ENCODE results near the gene DHRS4. TPM values are rescaled to one million over a fixed set of nuclear protein-coding genes. Genes with fewer than 3 reads are reported as not detected.
"Not testable (repeated sequence)": the region's sequence is repeated elsewhere in the genome, so short reads cannot be mapped to it uniquely, and the experiment has no call there.

Gene DHRS4
- total and polyA plus RNA-seq, 2 of the 13 experiments (the other 11 are each of a cell fraction or from before 2014, with no cell fraction given) = 23.9 to 45.1 TPM

GRCh38 chr14:23996825-23997224 is 43.3 kb downstream of the DHRS4 start:
- BruUV-seq (replicated peaks) = not testable (repeated sequence)

GRCh38 chr14:23999640-24000039 is 46.1 kb downstream of the DHRS4 start:
- intact Hi-C loops (cut with micrococcal nuclease; ENCODE audit: unreplicated experiment); H3K9ac ChIP-seq (ENCODE audit: insufficient read depth, low read depth, low read length); H3K4me3 ChIP-seq (replicated peaks in 1 of 3; ENCODE audit: insufficient read depth in 1 of 3, low read depth in 2 of 3, low read length in 3 of 3); H3K4me2 ChIP-seq (ENCODE audit: low read depth, low read length); BruUV-seq (replicated peaks); H3K79me2 ChIP-seq (ENCODE audit: insufficient read depth, low read length); CTCF ChIA-PET (ENCODE audit: low intra/inter-chr PET ratio, low total read pairs); H3K9me3 ChIP-seq (ENCODE audit: low read length); H3K27ac ChIP-seq (ENCODE audit: extremely low read length, insufficient read depth, low read length); H3K36me3 ChIP-seq (replicated peaks in 1 of 2; ENCODE audit: control insufficient read depth in 1 of 2, insufficient read depth in 2 of 2, low read length in 2 of 2); H2AFZ ChIP-seq (ENCODE audit: low read length); DNase-seq (ENCODE audit: low spot score); H3K4me1 ChIP-seq (ENCODE audit: insufficient read depth, low read length); H3K27me3 ChIP-seq (ENCODE audit: control insufficient read depth in 1 of 2, insufficient read depth in 2 of 2, low read length in 2 of 2); FAIRE-seq; in situ Hi-C loops (cut with HindIII; ENCODE audit: extremely low pct_ligation_motif_present, low pct_unique_long_range_greater_than_20kb); POLR2A ChIA-PET; H4K20me1 ChIP-seq (ENCODE audit: insufficient read depth, low read length); ATAC-seq: not testable (repeated sequence)
- WGBS (ENCODE audit: low lambda C conversion rate) = 57% methylated on average over 3 of the region's 5 CpGs

More at GRCh38 chr14:23996825-23997224, 43.3 kb downstream of the DHRS4 start:
- 49% methylated on average over 1 of the region's 2 CpGs for whole genome bisulfite sequencing (ENCODE audit: low lambda C conversion rate)
- H3K9me3 ChIP-seq (ENCODE audit: low read length); H3K36me3 ChIP-seq (replicated peaks in 1 of 2; ENCODE audit: control insufficient read depth in 1 of 2, insufficient read depth in 2 of 2, low read length in 2 of 2); H3K79me2 ChIP-seq (ENCODE audit: insufficient read depth, low read length); in situ Hi-C loops (cut with HindIII; ENCODE audit: extremely low pct_ligation_motif_present, low pct_unique_long_range_greater_than_20kb); FAIRE-seq; H4K20me1 ChIP-seq (ENCODE audit: insufficient read depth, low read length); H3K4me3 ChIP-seq (replicated peaks in 1 of 3; ENCODE audit: insufficient read depth in 1 of 3, low read depth in 2 of 3, low read length in 3 of 3); intact Hi-C loops (cut with micrococcal nuclease; ENCODE audit: unreplicated experiment); DNase-seq (ENCODE audit: low spot score); CTCF ChIA-PET (ENCODE audit: low intra/inter-chr PET ratio, low total read pairs); H3K4me2 ChIP-seq (ENCODE audit: low read depth, low read length); POLR2A ChIA-PET; H3K27me3 ChIP-seq (ENCODE audit: control insufficient read depth in 1 of 2, insufficient read depth in 2 of 2, low read length in 2 of 2); H3K9ac ChIP-seq (ENCODE audit: insufficient read depth, low read depth, low read length); ATAC-seq; H2AFZ ChIP-seq (ENCODE audit: low read length); H3K27ac ChIP-seq (ENCODE audit: extremely low read length, insufficient read depth, low read length); H3K4me1 ChIP-seq (ENCODE audit: insufficient read depth, low read length): not testable (repeated sequence)

GRCh38 chr14:24001078-24001477 is 47.5 kb downstream of the DHRS4 start:
- H2AFZ ChIP-seq (ENCODE audit: low read length); CTCF ChIA-PET (ENCODE audit: low intra/inter-chr PET ratio, low total read pairs); FAIRE-seq; H3K27me3 ChIP-seq (ENCODE audit: control insufficient read depth in 1 of 2, insufficient read depth in 2 of 2, low read length in 2 of 2); DNase-seq (ENCODE audit: low spot score); H3K36me3 ChIP-seq (replicated peaks in 1 of 2; ENCODE audit: control insufficient read depth in 1 of 2, insufficient read depth in 2 of 2, low read length in 2 of 2); H3K79me2 ChIP-seq (ENCODE audit: insufficient read depth, low read length); H3K9me3 ChIP-seq (ENCODE audit: low read length); H3K4me1 ChIP-seq (ENCODE audit: insufficient read depth, low read length); BruUV-seq (replicated peaks); H3K9ac ChIP-seq (ENCODE audit: insufficient read depth, low read depth, low read length); POLR2A ChIA-PET; intact Hi-C loops (cut with micrococcal nuclease; ENCODE audit: unreplicated experiment); H4K20me1 ChIP-seq (ENCODE audit: insufficient read depth, low read length); H3K4me2 ChIP-seq (ENCODE audit: low read depth, low read length); in situ Hi-C loops (cut with HindIII; ENCODE audit: extremely low pct_ligation_motif_present, low pct_unique_long_range_greater_than_20kb); H3K4me3 ChIP-seq (replicated peaks in 1 of 3; ENCODE audit: insufficient read depth in 1 of 3, low read depth in 2 of 3, low read length in 3 of 3); H3K27ac ChIP-seq (ENCODE audit: extremely low read length, insufficient read depth, low read length): not testable (repeated sequence)
- peak; percentile 48 for ATAC-seq

- H3K9me3 ChIP-seq (ENCODE audit: low read length); H3K4me1 ChIP-seq (ENCODE audit: insufficient read depth, low read length); in situ Hi-C loops (cut with HindIII; ENCODE audit: extremely low pct_ligation_motif_present, low pct_unique_long_range_greater_than_20kb); H3K27me3 ChIP-seq (ENCODE audit: control insufficient read depth in 1 of 2, insufficient read depth in 2 of 2, low read length in 2 of 2); ATAC-seq; H3K9ac ChIP-seq (ENCODE audit: insufficient read depth, low read depth, low read length); BruUV-seq (replicated peaks); H4K20me1 ChIP-seq (ENCODE audit: insufficient read depth, low read length); FAIRE-seq; H3K36me3 ChIP-seq (replicated peaks in 1 of 2; ENCODE audit: control insufficient read depth in 1 of 2, insufficient read depth in 2 of 2, low read length in 2 of 2); H3K4me3 ChIP-seq (replicated peaks in 1 of 3; ENCODE audit: insufficient read depth in 1 of 3, low read depth in 2 of 3, low read length in 3 of 3); H3K79me2 ChIP-seq (ENCODE audit: insufficient read depth, low read length); H3K27ac ChIP-seq (ENCODE audit: extremely low read length, insufficient read depth, low read length); DNase-seq (ENCODE audit: low spot score); CTCF ChIA-PET (ENCODE audit: low intra/inter-chr PET ratio, low total read pairs); H3K4me2 ChIP-seq (ENCODE audit: low read depth, low read length); intact Hi-C loops (cut with micrococcal nuclease; ENCODE audit: unreplicated experiment); H2AFZ ChIP-seq (ENCODE audit: low read length); POLR2A ChIA-PET: not testable (repeated sequence)
- WGBS (ENCODE audit: low lambda C conversion rate) = 100% methylated on average over 1 of the region's 2 CpGs
Measured at GRCh38 chr14:24001679-24002078, 48.1 kb downstream of the DHRS4 start.
